Prostate gland (tissue), 2 donors: ENCODE data around the gene SPAG7. TPM values are rescaled to one million over a fixed set of nuclear protein-coding genes. Genes with fewer than 3 reads are reported as not detected.

Experiments
- DNase-seq: peaks from one replicate; pipeline ENCODE4 v3.0.0-alpha.2; 2019; ENCODE audit warnings: low spot score
- H3K27ac ChIP-seq, 2 donors: fragments of 200-600 bp; sonication (generic); 2 replicates each; pipeline ENCODE4 v1.5.1; 2017 to 2019
- H3K27me3 ChIP-seq: fragments of 200-600 bp; sonication (generic); replicated peaks from 2 replicates; pipeline ENCODE4 v1.5.1; 2019; ENCODE audit not compliant: insufficient read depth
- H3K36me3 ChIP-seq, 2 donors: fragments of 200-600 bp; sonication (generic); 1 replicate in 1 of 2; 2 replicates in 1 of 2; pipeline versions ENCODE4 v1.5.1 to v1.8.1; 2017 to 2019
- H3K4me1 ChIP-seq: fragments of 200-600 bp; sonication (generic); replicated peaks from 2 replicates; pipeline ENCODE4 v1.5.1; 2019
- H3K4me3 ChIP-seq, 2 donors: fragments of 200-600 bp; sonication (generic); 2 replicates each; pipeline ENCODE4 v1.5.1; 2017 to 2019
- H3K9me3 ChIP-seq: fragments of 200-600 bp; sonication (generic); 2 replicates; pipeline ENCODE4 v1.5.1; 2017
- POLR2A ChIP-seq: fragments of 450-650 bp; IDR thresholded peaks from one replicate; pipeline ENCODE4 v1.6.1; 2016; ENCODE audit warnings: antibody characterized with exemption, mild to moderate bottlenecking
- POLR2AphosphoS5 ChIP-seq: sonication (generic); formaldehyde crosslinking; IDR thresholded peaks from one replicate; pipeline ENCODE4 v1.6.1; 2017; ENCODE audit warnings: antibody characterized with exemption
- WGBS: methylation state at CpG from one replicate; pipeline ENCODE4 v1.1.5; 2018; 5-methylcytosine and 5-hydroxymethylcytosine counted together
- intact Hi-C: fragments of 100-400 bp; cut with DNase I; formaldehyde crosslinking; loops from one replicate; pipeline ENCODE4 v1.14.2; 2022
- total RNA-seq, 2 donors: library from RNA; depleted of rRNA; stranded (reverse); fragments of >200 nt; gene quantifications; one replicate each; pipeline ENCODE4 v1.1.0, GENCODE V29; 2016
- TF ChIP-seq, protein P1 (sequence below), 4 experiments: fragments of 200-600 bp in 2 of 4; fragments of 450-650 bp in 2 of 4; sonication (generic) in 2 of 4; IDR thresholded peaks; 1 replicate in 3 of 4; 2 replicates in 1 of 4; pipeline ENCODE4 v1.5.1; 2016 to 2019; ENCODE audit warnings: antibody characterized with exemption in 4 of 4, mild to moderate bottlenecking in 2 of 4, moderate library complexity in 2 of 4

Gene SPAG7
- total RNA-seq, 2 donors from 2014 or later = 54.2 to 72.0 TPM

DNA sequence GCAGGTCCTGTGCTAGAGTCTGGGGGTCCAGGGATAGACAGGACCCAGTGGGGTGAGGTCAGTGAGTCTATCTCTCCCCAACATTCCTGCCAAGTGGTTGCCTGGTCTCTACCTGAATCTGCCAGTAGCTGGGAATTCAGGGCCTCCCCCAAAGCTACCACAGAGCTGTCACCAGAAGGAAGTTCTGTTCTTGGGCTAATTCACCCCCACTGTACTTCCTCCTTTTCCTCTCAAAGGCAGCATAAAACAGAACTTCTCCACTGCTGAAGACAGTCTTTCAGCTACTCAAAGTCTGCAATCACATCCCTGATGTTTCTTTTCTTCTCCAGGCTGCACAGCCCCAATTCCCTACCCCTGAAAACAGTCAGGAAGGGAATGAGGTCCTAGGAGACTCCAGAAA lies 11.1 kb upstream of the SPAG7 start:
- H3K4me1 ChIP-seq = no peaks in the 10 kb centered on the region
- no peak overlapping the region for H3K4me3 ChIP-seq
- H3K9me3 ChIP-seq = no peaks in the 10 kb centered on the region
- intact Hi-C loops = no loop called here
- peaks cover 0 to 8% of the 10 kb centered on the region in 2 donors for H3K36me3 ChIP-seq
- TF ChIP-seq, protein P1, sequence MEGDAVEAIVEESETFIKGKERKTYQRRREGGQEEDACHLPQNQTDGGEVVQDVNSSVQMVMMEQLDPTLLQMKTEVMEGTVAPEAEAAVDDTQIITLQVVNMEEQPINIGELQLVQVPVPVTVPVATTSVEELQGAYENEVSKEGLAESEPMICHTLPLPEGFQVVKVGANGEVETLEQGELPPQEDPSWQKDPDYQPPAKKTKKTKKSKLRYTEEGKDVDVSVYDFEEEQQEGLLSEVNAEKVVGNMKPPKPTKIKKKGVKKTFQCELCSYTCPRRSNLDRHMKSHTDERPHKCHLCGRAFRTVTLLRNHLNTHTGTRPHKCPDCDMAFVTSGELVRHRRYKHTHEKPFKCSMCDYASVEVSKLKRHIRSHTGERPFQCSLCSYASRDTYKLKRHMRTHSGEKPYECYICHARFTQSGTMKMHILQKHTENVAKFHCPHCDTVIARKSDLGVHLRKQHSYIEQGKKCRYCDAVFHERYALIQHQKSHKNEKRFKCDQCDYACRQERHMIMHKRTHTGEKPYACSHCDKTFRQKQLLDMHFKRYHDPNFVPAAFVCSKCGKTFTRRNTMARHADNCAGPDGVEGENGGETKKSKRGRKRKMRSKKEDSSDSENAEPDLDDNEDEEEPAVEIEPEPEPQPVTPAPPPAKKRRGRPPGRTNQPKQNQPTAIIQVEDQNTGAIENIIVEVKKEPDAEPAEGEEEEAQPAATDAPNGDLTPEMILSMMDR (IDR thresholded peaks at IDR 0.05) = no peak
- TF ChIP-seq POLR2AphosphoS5 = no peak
- H3K27ac ChIP-seq = no peak overlapping the region
- no peaks in the 10 kb centered on the region for H3K27me3 ChIP-seq
- DNase-seq = no peak

DNA sequence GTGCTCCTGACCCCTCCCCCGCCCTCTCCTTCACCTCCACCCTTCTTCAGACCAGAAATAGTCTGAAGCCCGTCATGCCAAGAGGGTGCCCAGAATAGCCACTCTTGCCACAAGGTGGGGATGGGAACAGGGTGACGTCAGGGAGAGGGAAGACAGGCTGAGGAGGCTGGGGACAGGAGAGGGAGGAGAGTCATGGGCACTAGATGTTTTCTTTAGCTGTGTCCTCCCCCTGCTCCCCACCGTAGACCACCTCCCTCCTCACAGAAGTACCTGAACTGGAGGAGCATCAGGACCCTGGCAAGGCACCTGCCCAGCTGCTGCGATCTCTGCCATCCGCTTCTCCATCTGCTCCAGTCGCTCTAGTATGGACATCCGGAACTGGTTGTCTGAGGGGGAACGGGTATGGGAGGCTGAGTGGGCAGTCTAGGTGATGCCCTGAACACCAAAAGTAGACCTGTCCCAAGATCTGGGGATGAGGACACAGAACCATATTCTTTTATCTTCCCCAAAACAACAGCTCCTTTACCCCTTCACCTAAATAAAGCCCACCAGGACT lies 6.6 kb upstream of the SPAG7 start:
- Histone ChIP-seq H3K27me3 (no peaks in the 10 kb centered on the region), H3K36me3 (peaks cover 8 to 12% of the 10 kb centered on the region in 2 donors), H3K4me3 (no peak overlapping the region), H3K4me1 (peaks cover 1% of the 10 kb centered on the region), H3K9me3 (no peaks in the 10 kb centered on the region), H3K27ac (no peak overlapping the region)
- WGBS = 80% methylated on average over 9 of the region's 9 CpGs
- no peak for DNase-seq
- no peak for TF ChIP-seq POLR2A
- TF ChIP-seq, protein P1 (IDR thresholded peaks at IDR 0.05) = no peak
- TF ChIP-seq POLR2AphosphoS5 = no peak
- intact Hi-C loops = no loop called here

DNA sequence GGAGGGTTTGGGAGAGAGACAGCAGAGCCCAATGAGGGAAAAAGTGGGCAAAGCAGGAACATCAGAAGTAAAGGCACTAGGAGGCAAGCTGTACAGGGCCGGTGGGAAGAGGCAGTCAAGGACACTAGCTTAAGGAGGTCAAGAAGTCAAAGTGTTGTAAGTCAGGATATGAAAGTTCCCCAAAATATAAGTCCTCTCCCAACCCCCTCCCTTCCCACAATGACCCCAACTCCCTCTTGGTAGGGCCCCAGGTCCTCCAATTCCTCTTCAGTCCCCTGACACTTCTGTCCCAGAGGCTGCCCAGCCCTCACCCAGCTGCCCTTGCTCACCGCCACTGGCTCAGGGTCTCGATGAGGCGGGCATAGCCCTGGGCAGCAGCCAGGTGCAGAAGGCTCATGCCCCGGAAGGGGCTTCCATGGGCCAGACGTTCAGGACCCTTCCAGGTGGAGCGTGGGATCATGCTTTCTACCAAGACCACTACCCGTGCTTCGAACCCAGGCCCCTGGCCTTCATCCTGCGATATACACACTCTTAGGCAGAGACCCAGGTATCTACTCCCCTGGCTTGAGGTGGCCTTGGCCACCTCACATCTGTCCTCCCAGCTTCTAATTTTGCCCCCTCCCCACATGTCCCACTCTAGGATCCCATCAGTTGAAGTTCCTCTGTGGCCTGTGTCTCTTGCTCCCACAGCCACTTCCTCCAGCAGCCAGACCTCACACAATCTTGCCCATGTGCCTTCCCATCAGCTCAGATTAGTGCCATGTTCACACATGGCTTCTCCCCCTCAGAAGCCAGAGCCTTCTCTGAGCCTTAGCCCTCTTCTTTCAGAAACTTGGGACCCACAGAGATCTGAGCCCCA lies 5.9 kb upstream of the SPAG7 start:
- Histone ChIP-seq H3K4me3 (no peak overlapping the region), H3K9me3 (no peaks in the 10 kb centered on the region), H3K27ac (no peak overlapping the region), H3K4me1 (peaks cover 8% of the 10 kb centered on the region), H3K27me3 (no peaks in the 10 kb centered on the region), H3K36me3 (peaks cover 8 to 12% of the 10 kb centered on the region in 2 donors)
- no peak for DNase-seq
- TF ChIP-seq POLR2A (no peak), POLR2AphosphoS5 (no peak)
- TF ChIP-seq, protein P1 (IDR thresholded peaks at IDR 0.05) = no peak
- WGBS = 92% methylated on average over 10 of the region's 10 CpGs
- intact Hi-C loops = no loop called here

DNA sequence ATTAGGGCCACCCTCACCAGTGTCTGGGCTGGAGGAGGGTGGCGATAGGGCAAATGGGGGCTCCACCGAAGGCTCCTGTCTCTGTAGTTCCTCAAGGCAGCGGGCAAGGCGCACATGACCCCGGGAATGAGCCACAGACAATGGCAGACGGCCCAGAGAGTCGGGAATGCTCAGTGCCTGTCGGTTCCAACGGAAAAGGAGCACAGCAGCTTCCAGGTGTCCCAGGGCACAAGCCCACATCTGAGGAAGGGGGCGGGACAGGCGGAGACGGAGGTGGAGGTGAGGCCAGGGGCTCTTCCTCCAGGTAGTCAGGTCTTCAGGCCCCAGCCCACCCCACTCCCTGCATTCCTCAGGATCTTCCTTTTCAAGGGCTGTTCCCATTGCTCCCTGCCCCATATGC lies 5.1 kb upstream of the SPAG7 start:
- peaks cover 8 to 12% of the 10 kb centered on the region in 2 donors for H3K36me3 ChIP-seq
- H3K9me3 ChIP-seq = no peaks in the 10 kb centered on the region
- H3K4me3 ChIP-seq = no peak overlapping the region
- intact Hi-C loops = no loop called here
- 72% methylated on average over 12 of the region's 12 CpGs for whole genome bisulfite sequencing
- peaks cover 12% of the 10 kb centered on the region for H3K4me1 ChIP-seq
- DNase-seq = no peak
- H3K27ac ChIP-seq = no peak overlapping the region
- H3K27me3 ChIP-seq = no peaks in the 10 kb centered on the region
- TF ChIP-seq POLR2AphosphoS5 (no peak), POLR2A (no peak)
- TF ChIP-seq, protein P1 (IDR thresholded peaks at IDR 0.05) = no peak

DNA sequence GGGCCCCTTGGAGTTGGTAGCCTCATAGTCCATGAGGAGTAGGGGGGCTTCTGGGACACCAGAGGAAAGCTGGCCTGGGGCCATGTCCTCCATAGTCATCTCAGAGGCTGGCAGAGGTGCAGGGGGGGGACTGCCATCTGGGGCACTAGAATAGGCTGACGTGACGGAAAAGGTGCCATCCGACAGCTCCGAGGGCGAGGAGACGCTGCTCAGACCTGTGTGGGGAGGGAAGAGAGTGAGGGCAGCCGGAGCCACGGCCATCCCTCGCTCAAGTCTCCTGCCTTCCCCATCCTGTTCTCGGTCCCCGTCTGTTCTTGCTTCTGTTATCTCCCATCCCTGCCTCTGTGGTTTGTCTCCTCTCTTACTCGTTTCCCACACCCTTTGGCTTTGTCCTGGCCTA lies 4.7 kb upstream of the SPAG7 start:
- no peak for DNase-seq
- TF ChIP-seq POLR2A = no peak
- TF ChIP-seq, protein P1 (IDR thresholded peaks at IDR 0.05) = no peak
- TF ChIP-seq POLR2AphosphoS5 = no peak
- Histone ChIP-seq H3K27ac (no peak overlapping the region), H3K4me1 (peaks cover 12% of the 10 kb centered on the region), H3K9me3 (no peaks in the 10 kb centered on the region), H3K36me3 (peaks cover 8% of the 10 kb centered on the region in 2 donors), H3K4me3 (no peak overlapping the region), H3K27me3 (no peaks in the 10 kb centered on the region)
- WGBS = 91% methylated on average over 12 of the region's 12 CpGs
- intact Hi-C loops = no loop called here
